HCT116 (cell line): ENCODE measurements around the gene TLCD5. TPM values are rescaled to one million over a fixed set of nuclear protein-coding genes. Genes with fewer than 3 reads are reported as not detected.

Experiments
- ATAC-seq: fragments of 200-7000 bp; cut with Tn5 transposase; 2 replicates; pipeline ENCODE4 v1.9.1; 2020; ENCODE audit warnings: mild to moderate bottlenecking, moderate library complexity
- BruUV-seq: library from RNA; stranded (reverse); fragments of 400-500 nt; replicated peaks from 2 replicates; lab custom pipeline; 2021; lab: Mats Ljungman, UMichigan
- CTCF ChIA-PET: fragments of 300-600 bp; sonication (Branson Sonifier 250); formaldehyde crosslinking; loops from one replicate; lab custom pipeline; 2021; ENCODE audit warnings: antibody characterized with exemption; lab: Charles Lee
- POLR2A ChIA-PET: fragments of 300-600, 350-600 bp; sonication (Branson Sonifier 250); formaldehyde crosslinking; loops from one replicate; lab custom pipeline; 2021; ENCODE audit warnings: antibody characterized with exemption; lab: Charles Lee
- RAD21 ChIA-PET, 2 experiments: fragments of 300-600 bp; sonication (Branson Sonifier 250); formaldehyde crosslinking; loops; one replicate each; lab custom pipeline; 2023; ENCODE audit warnings: low total read pairs in 2 of 2; ENCODE audit not compliant: uncharacterized antibody in 2 of 2, unreplicated experiment in 2 of 2, low non-redundant PET in 1 of 2; lab: Charles Lee
- DNase-seq: peaks from one replicate; pipeline ENCODE4 v3.0.0-alpha.2; 2010; ENCODE audit warnings: low read depth, low spot score
- H2AFZ ChIP-seq: fragments of 200-600 bp; shearing (Covaris generic), sonication (generic); 2 replicates; pipeline ENCODE4 v1.6.1; 2017; ENCODE audit warnings: low read depth, mixed run types, mixed read lengths, antibody characterized with exemption, low read length; ENCODE audit not compliant: poor library complexity, severe bottlenecking
- H3K27ac ChIP-seq: 2 replicates; pipeline ENCODE4 v1.5.1; 2012; ENCODE audit warnings: low read depth, low read length
- H3K27me3 ChIP-seq: fragments of 200-600 bp; sonication (generic); 2 replicates; pipeline ENCODE4 v1.6.1; 2016; ENCODE audit warnings: mixed run types, low read length, mixed read lengths; ENCODE audit not compliant: insufficient read depth
- H3K36me3 ChIP-seq, 2 experiments: fragments of 200-500 bp in 1 of 2; fragments of 200-600 bp in 1 of 2; sonication (Bioruptor generic) in 1 of 2; sonication (generic) in 1 of 2; 2 replicates each; pipeline versions ENCODE4 v1.5.1 to v1.6.1; 2014 to 2016; ENCODE audit warnings: low read length in 2 of 2, inconsistent platforms in 1 of 2, mixed read lengths in 1 of 2, mixed run types in 1 of 2; ENCODE audit not compliant: insufficient read depth in 2 of 2, control insufficient read depth in 1 of 2
- H3K4me1 ChIP-seq, 2 experiments: fragments of 200-600 bp in 1 of 2; sonication (generic) in 1 of 2; 2 replicates each; pipeline versions ENCODE4 v1.5.1 to v1.6.1; 2012 to 2017; ENCODE audit warnings: low read length in 2 of 2, inconsistent platforms in 1 of 2, mild to moderate bottlenecking in 1 of 2, mixed read lengths in 1 of 2, mixed run types in 1 of 2, moderate library complexity in 1 of 2; ENCODE audit not compliant: insufficient read depth in 2 of 2, control insufficient read depth in 1 of 2
- H3K4me2 ChIP-seq: fragments of 200-600 bp; sonication (generic); 2 replicates; pipeline ENCODE4 v1.6.1; 2017; ENCODE audit warnings: mixed run types, low read length, mixed read lengths
- H3K4me3 ChIP-seq, 2 experiments: fragments of 200-600 bp in 1 of 2; sonication (generic) in 1 of 2; replicated peaks in 1 of 2; 2 replicates each; pipeline ENCODE4 v1.5.1; 2011 to 2016; ENCODE audit warnings: low read length in 2 of 2, control low read depth in 1 of 2, low read depth in 1 of 2, mild to moderate bottlenecking in 1 of 2, mixed read lengths in 1 of 2, mixed run types in 1 of 2
- H3K79me2 ChIP-seq: fragments of 200-600 bp; sonication (generic); 2 replicates; pipeline ENCODE4 v1.6.1; 2017; ENCODE audit warnings: mild to moderate bottlenecking, mixed run types, low read length, moderate library complexity, mixed read lengths; ENCODE audit not compliant: insufficient read depth
- H3K9ac ChIP-seq: fragments of 200-600 bp; sonication (generic); 2 replicates; pipeline ENCODE4 v1.6.1; 2016; ENCODE audit warnings: low read length, mixed read lengths
- H3K9me2 ChIP-seq: fragments of 200-600 bp; sonication (generic), shearing (Covaris generic); 2 replicates; pipeline ENCODE4 v1.6.1; 2017; ENCODE audit warnings: mixed run types, mild to moderate bottlenecking, moderate library complexity; ENCODE audit not compliant: insufficient read depth
- H3K9me3 ChIP-seq, 2 experiments: fragments of 200-500 bp in 1 of 2; fragments of 200-600 bp in 1 of 2; sonication (Bioruptor generic) in 1 of 2; sonication (generic) in 1 of 2; 2 replicates each; pipeline ENCODE4 v1.6.1; 2014 to 2017; ENCODE audit warnings: low read length in 2 of 2, mixed read lengths in 2 of 2, inconsistent platforms in 1 of 2, low read depth in 1 of 2, mild to moderate bottlenecking in 1 of 2, mixed run types in 1 of 2, moderate library complexity in 1 of 2; ENCODE audit not compliant: control insufficient read depth in 1 of 2, insufficient read depth in 1 of 2
- H4K20me1 ChIP-seq: fragments of 200-600 bp; sonication (generic), shearing (Covaris generic); 2 replicates; pipeline ENCODE4 v1.6.1; 2017; ENCODE audit warnings: mixed run types, mild to moderate bottlenecking, moderate library complexity; ENCODE audit not compliant: insufficient read depth
- ATF3 ChIP-seq: IDR thresholded peaks from 2 replicates; pipeline ENCODE4 v1.6.1; 2012
- CBX3 ChIP-seq: IDR thresholded peaks from 2 replicates; pipeline ENCODE4 v1.6.1; 2012; ENCODE audit warnings: low read depth
- CEBPB ChIP-seq: IDR thresholded peaks from 2 replicates; pipeline ENCODE4 v1.6.1; 2012; ENCODE audit warnings: low read depth
- CTCF ChIP-seq, 3 experiments: fragments of 200-600 bp in 1 of 3; sonication (generic) in 1 of 3; IDR thresholded peaks in 2 of 3; conservative IDR thresholded peaks in 1 of 3; 2 replicates each; pipeline ENCODE4 v1.5.1; 2012 to 2017; ENCODE audit warnings: low read depth in 2 of 3, low read length in 2 of 3, antibody characterized with exemption in 1 of 3, borderline replicate concordance in 1 of 3, control low read depth in 1 of 3, mild to moderate bottlenecking in 1 of 3, mixed read lengths in 1 of 3, mixed run types in 1 of 3, moderate library complexity in 1 of 3; ENCODE audit not compliant: insufficient read depth in 1 of 3
- EGR1 ChIP-seq: IDR thresholded peaks from 2 replicates; pipeline ENCODE4 v1.6.1; 2012; ENCODE audit warnings: low read depth
- FOSL1 ChIP-seq: IDR thresholded peaks from 2 replicates; pipeline ENCODE4 v1.6.1; 2012; ENCODE audit warnings: low read depth
- JUND ChIP-seq: IDR thresholded peaks from 2 replicates; pipeline ENCODE4 v1.6.1; 2012
- MAX ChIP-seq: IDR thresholded peaks from 2 replicates; pipeline ENCODE4 v1.6.1; 2012
- POLR2A ChIP-seq: IDR thresholded peaks from 2 replicates; pipeline ENCODE4 v1.7.0; 2011; ENCODE audit warnings: borderline replicate concordance; ENCODE audit not compliant: insufficient read depth, insufficient read length; ENCODE audit errors: extremely low read depth
- SIN3A ChIP-seq: IDR thresholded peaks from 2 replicates; pipeline ENCODE4 v1.6.1; 2012; ENCODE audit warnings: low read depth
- SP1 ChIP-seq: IDR thresholded peaks from 2 replicates; pipeline ENCODE4 v1.6.1; 2012; ENCODE audit warnings: low read depth
- SRF ChIP-seq: IDR thresholded peaks from 2 replicates; pipeline ENCODE4 v1.6.1; 2012; ENCODE audit warnings: low read depth
- ZBTB33 ChIP-seq: IDR thresholded peaks from 2 replicates; pipeline ENCODE4 v1.6.1; 2011; ENCODE audit warnings: mild to moderate bottlenecking, low read length, moderate library complexity; ENCODE audit not compliant: insufficient replicate concordance; ENCODE audit errors: extremely low read depth
- ZFX ChIP-seq: fragments of 450-650 bp; IDR thresholded peaks from 2 replicates; pipeline ENCODE4 v1.6.1; 2017
- ZNF274 ChIP-seq: fragments of 200-500 bp; sonication (Bioruptor generic); IDR thresholded peaks from 2 replicates; pipeline ENCODE4 v1.6.1; 2014; ENCODE audit warnings: mild to moderate bottlenecking, low read depth, low read length, inconsistent platforms
- intact Hi-C: fragments of 100-400 bp; cut with micrococcal nuclease; formaldehyde crosslinking; loops from 2 replicates; pipeline ENCODE4 v1.10.0; 2022
- total RNA-seq: library from RNA; stranded (reverse); gene quantifications from one replicate; pipeline ENCODE4 v1.2.1, GENCODE V29; 2021; ENCODE audit not compliant: unreplicated experiment

Gene TLCD5
- total RNA-seq, 1 experiment from 2014 or later = 9.1 TPM

GRCh38 chr11:120310870-120311269, 14.2 kb upstream of the TLCD5 start:
- H3K4me3 ChIP-seq = no peak overlapping the region
- H3K79me2 ChIP-seq = no peaks in the 10 kb centered on the region
- RAD21 ChIA-PET = no interaction called here
- intact Hi-C loops = no loop called here
- DNase-seq (no peak), ATAC-seq (no peak)
- peaks cover 13 to 42% of the 10 kb centered on the region in 2 experiments for H3K4me1 ChIP-seq
- H3K9me2 ChIP-seq = no peaks in the 10 kb centered on the region
- no peaks in the 10 kb centered on the region for H3K27me3 ChIP-seq
- BruUV-seq = no TSS peak
- H3K9me3 ChIP-seq = no peaks in the 10 kb centered on the region
- TF ChIP-seq SIN3A (no peak), SP1 (no peak), POLR2A (no peak), ZNF274 (no peak), ZFX (no peak), FOSL1 (no peak), EGR1 (no peak), CEBPB (no peak), SRF (no peak), MAX (no peak), CTCF (IDR thresholded peaks at IDR 0.05 in 2 of 3, conservative IDR thresholded peaks at IDR 0.05 in 1 of 3; ENCODE audit: borderline replicate concordance in 1 of 3, insufficient read depth in 1 of 3, low read depth in 2 of 3, low read length in 2 of 3) (no peak), ZBTB33 (no peak), ATF3 (no peak), JUND (no peak), CBX3 (no peak)
- no peak overlapping the region for H3K4me2 ChIP-seq
- CTCF ChIA-PET = no interaction called here
- POLR2A ChIA-PET = no interaction called here
- no peak overlapping the region for H3K9ac ChIP-seq
- no peaks in the 10 kb centered on the region for H4K20me1 ChIP-seq
- H2AFZ ChIP-seq = no peak overlapping the region
- no peaks in the 10 kb centered on the region for H3K36me3 ChIP-seq
- no peak overlapping the region for H3K27ac ChIP-seq
